ENCODE results near the gene DCUN1D1. TPM values are rescaled to one million over a fixed set of nuclear protein-coding genes. Genes with fewer than 3 reads are reported as not detected.

DCUN1D1 gene
- total RNA-seq, 1 experiment from 2014 or later: 71.7 TPM

DNA sequence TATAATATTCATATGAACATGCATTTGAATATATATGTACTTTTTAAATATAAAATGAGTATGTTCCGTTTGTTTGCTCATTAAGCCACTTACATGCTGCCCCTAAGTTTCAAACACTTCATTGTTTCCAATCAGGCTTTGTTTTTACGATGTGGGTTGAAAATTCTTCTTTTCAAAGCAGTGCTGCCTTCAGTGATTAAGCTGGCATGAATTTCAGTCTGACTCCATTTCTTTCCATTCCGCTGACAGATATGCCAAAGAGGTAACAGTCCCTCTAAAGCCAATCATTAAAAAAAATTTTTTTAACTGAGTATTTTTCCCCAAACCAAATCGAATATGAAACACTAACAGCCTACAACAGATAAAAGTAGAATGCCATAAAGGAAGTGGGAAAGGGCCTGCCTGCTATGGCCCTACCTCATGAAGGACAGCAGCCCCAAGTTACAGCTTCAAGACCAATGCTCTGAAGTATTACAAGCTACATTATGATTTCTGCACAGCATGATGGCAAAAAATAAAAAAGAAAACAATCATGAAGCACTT is 40.0 kb downstream of the DCUN1D1 start:
- H3K4me1 Mint-ChIP-seq: peaks cover 31 to 40% of the 10 kb centered on the region in 2 experiments
- TF ChIP-seq, protein P1, sequence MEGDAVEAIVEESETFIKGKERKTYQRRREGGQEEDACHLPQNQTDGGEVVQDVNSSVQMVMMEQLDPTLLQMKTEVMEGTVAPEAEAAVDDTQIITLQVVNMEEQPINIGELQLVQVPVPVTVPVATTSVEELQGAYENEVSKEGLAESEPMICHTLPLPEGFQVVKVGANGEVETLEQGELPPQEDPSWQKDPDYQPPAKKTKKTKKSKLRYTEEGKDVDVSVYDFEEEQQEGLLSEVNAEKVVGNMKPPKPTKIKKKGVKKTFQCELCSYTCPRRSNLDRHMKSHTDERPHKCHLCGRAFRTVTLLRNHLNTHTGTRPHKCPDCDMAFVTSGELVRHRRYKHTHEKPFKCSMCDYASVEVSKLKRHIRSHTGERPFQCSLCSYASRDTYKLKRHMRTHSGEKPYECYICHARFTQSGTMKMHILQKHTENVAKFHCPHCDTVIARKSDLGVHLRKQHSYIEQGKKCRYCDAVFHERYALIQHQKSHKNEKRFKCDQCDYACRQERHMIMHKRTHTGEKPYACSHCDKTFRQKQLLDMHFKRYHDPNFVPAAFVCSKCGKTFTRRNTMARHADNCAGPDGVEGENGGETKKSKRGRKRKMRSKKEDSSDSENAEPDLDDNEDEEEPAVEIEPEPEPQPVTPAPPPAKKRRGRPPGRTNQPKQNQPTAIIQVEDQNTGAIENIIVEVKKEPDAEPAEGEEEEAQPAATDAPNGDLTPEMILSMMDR (conservative IDR thresholded peaks at IDR 0.05): no peak
- Histone ChIP-seq H2BK5ac (ENCODE audit: insufficient read length, low read length) (no peak overlapping the region), H4K5ac (ENCODE audit: insufficient read length, low read depth, low read length) (no peak overlapping the region), H2AK5ac (ENCODE audit: insufficient read length, low read length) (no peak overlapping the region), H4K8ac (replicated peaks; ENCODE audit: insufficient read length, low read depth, low read length) (no peak overlapping the region), H3K27me3 (ENCODE audit: insufficient read depth, low read length) (no peaks in the 10 kb centered on the region), H3K14ac (ENCODE audit: insufficient read depth, low read length) (no peak overlapping the region), H2BK12ac (ENCODE audit: insufficient read length, low read depth, low read length) (no peak overlapping the region), H4K20me1 (ENCODE audit: control insufficient read depth, insufficient read depth, insufficient read length) (no peaks in the 10 kb centered on the region), H3K4ac (ENCODE audit: low read depth, low read length) (no peak overlapping the region), H4K91ac (ENCODE audit: insufficient read length, low read depth, low read length) (no peak overlapping the region), H3T11ph (ENCODE audit: low read length) (no peak overlapping the region), H3K23ac (ENCODE audit: insufficient read length, low read depth, low read length) (no peak overlapping the region), H3K79me1 (ENCODE audit: insufficient read depth, low read depth, low read length, poor library complexity, severe bottlenecking) (no peaks in the 10 kb centered on the region), H2BK15ac (ENCODE audit: low read depth, low read length) (no peak overlapping the region), H3K23me2 (ENCODE audit: insufficient read length, low read depth, low read length, poor library complexity, severe bottlenecking) (no peaks in the 10 kb centered on the region), H3K9ac (ENCODE audit: extremely low read depth, insufficient read length, low read length) (no peak overlapping the region), H2BK20ac (ENCODE audit: low read depth, low read length, poor library complexity, severe bottlenecking) (no peak overlapping the region), H3K4me2 (ENCODE audit: insufficient read depth, insufficient read length, low read length) (no peak overlapping the region), H3K27ac (ENCODE audit: insufficient read length, low read depth, low read length) (no peak overlapping the region), H3K9me3 (ENCODE audit: control insufficient read depth, low read depth, low read length) (no peaks in the 10 kb centered on the region), H3K4me1 (ENCODE audit: insufficient read depth, low read length) (no peaks in the 10 kb centered on the region; the same call in 1 of the 2 replicates), H2BK120ac (ENCODE audit: low read depth, low read length, poor library complexity, severe bottlenecking) (no peak overlapping the region), H3K56ac (ENCODE audit: insufficient read length, low read depth, low read length) (no peak overlapping the region), H2AFZ (ENCODE audit: low read length) (no peak overlapping the region), H3K79me2 (ENCODE audit: insufficient read depth, low read length) (no peaks in the 10 kb centered on the region; the same call in 1 of the 2 replicates), H3K18ac (ENCODE audit: insufficient read length, low read depth, low read length) (no peak overlapping the region)
- peaks cover 10 to 11% (median 11%) of the 10 kb centered on the region in 3 experiments; a peak in 6 of 7 replicates for H3K36me3 Mint-ChIP-seq (ENCODE audit: insufficient read depth in 1 of 3, low read depth in 3 of 3)
- H3K27me3 Mint-ChIP-seq (ENCODE audit: low read depth): no peaks in the 10 kb centered on the region
- no peak overlapping the region for H3K4me3 Mint-ChIP-seq
- no peaks in the 10 kb centered on the region for H3K9me3 Mint-ChIP-seq
- no peak for DNase-seq
- no CpG with 5 or more reads among the region's 4 CpGs for WGBS (ENCODE audit: extremely low coverage, insufficient read length, low lambda C conversion rate)
- H3K27ac Mint-ChIP-seq: peak overlapping the region in 1 of 3 experiments; percentile 60; a peak in 4 of 7 replicates
